Neural progenitor cell (in vitro differentiated cells): Measurements from ENCODE around the gene NKD2. TPM values are rescaled to one million over a fixed set of nuclear protein-coding genes. Genes with fewer than 3 reads are reported as not detected.
"Not testable (repeated sequence)": the region's sequence is repeated elsewhere in the genome, so short reads cannot be mapped to it uniquely, and the experiment has no call there.

Source experiments
- DNase-seq: peaks from one replicate; pipeline ENCODE4 v3.0.0-alpha.2; 2016; ENCODE audit warnings: low spot score
- H2AFZ ChIP-seq: fragments of 200-600 bp; sonication (generic); replicated peaks from 2 replicates; pipeline ENCODE4 v1.6.1; 2016; ENCODE audit warnings: antibody characterized with exemption
- H3F3A ChIP-seq: fragments of 200-600 bp; sonication (generic); 2 replicates; pipeline ENCODE4 v1.6.1; 2016; ENCODE audit warnings: antibody characterized with exemption, low read depth
- H3K27ac ChIP-seq: fragments of 200-600 bp; sonication (generic); 2 replicates; pipeline ENCODE4 v1.5.1; 2016; ENCODE audit warnings: mild to moderate bottlenecking
- H3K27me3 ChIP-seq: fragments of 200-600 bp; sonication (generic); 2 replicates; pipeline ENCODE4 v1.6.1; 2016; ENCODE audit warnings: mild to moderate bottlenecking, moderate library complexity
- H3K36me3 ChIP-seq: fragments of 200-600 bp; sonication (generic); 2 replicates; pipeline ENCODE4 v1.5.1; 2016
- H3K4me1 ChIP-seq: fragments of 200-600 bp; sonication (generic); 2 replicates; pipeline ENCODE4 v1.6.1; 2016; ENCODE audit warnings: mixed run types
- H3K4me2 ChIP-seq: fragments of 200-600 bp; sonication (generic); 2 replicates; pipeline ENCODE4 v1.6.1; 2016
- H3K4me3 ChIP-seq: fragments of 200-600 bp; sonication (generic); 2 replicates; pipeline ENCODE4 v1.5.1; 2016
- H3K79me2 ChIP-seq: fragments of 200-600 bp; sonication (generic); 2 replicates; pipeline ENCODE4 v1.6.1; 2016; ENCODE audit warnings: low read depth
- H3K9ac ChIP-seq: fragments of 200-600 bp; sonication (generic); 2 replicates; pipeline ENCODE4 v1.6.1; 2016
- H3K9me3 ChIP-seq: fragments of 200-600 bp; sonication (generic); 2 replicates; pipeline ENCODE4 v1.5.1; 2016; ENCODE audit warnings: low read depth
- H4K20me1 ChIP-seq: fragments of 200-600 bp; sonication (generic); 2 replicates; pipeline ENCODE4 v1.6.1; 2016; ENCODE audit warnings: low read depth
- H3K27ac Mint-ChIP-seq: 3 replicates; pipeline ENCODE4 v1.8.0; 2021; ENCODE audit warnings: mixed read lengths
- H3K27me3 Mint-ChIP-seq: 2 replicates; pipeline ENCODE4 v1.8.0; 2022; ENCODE audit warnings: low read depth, mild to moderate bottlenecking, inconsistent platforms, moderate library complexity, mixed read lengths; ENCODE audit not compliant: insufficient read depth
- H3K36me3 Mint-ChIP-seq: 3 replicates; pipeline ENCODE4 v1.8.0; 2021; ENCODE audit warnings: mixed read lengths
- H3K4me1 Mint-ChIP-seq: 3 replicates; pipeline ENCODE4 v1.8.0; 2021; ENCODE audit warnings: mixed read lengths
- H3K4me3 Mint-ChIP-seq: 3 replicates; pipeline ENCODE4 v1.8.0; 2021; ENCODE audit warnings: mild to moderate bottlenecking, moderate library complexity, mixed read lengths
- H3K9me3 Mint-ChIP-seq: 3 replicates; pipeline ENCODE4 v1.8.0; 2020; ENCODE audit warnings: mixed read lengths
- CTCF ChIP-seq: fragments of 200-600 bp; sonication (generic); IDR thresholded peaks from 2 replicates; pipeline ENCODE4 v1.5.1; 2017; ENCODE audit warnings: antibody characterized with exemption, mild to moderate bottlenecking
- EZH2 ChIP-seq: fragments of 200-600 bp; sonication (generic); IDR thresholded peaks from 2 replicates; pipeline ENCODE4 v1.6.1; 2017; ENCODE audit warnings: antibody characterized with exemption, mild to moderate bottlenecking, moderate library complexity
- EZH2phosphoT487 ChIP-seq: fragments of 200-600 bp; sonication (generic); IDR thresholded peaks from 2 replicates; pipeline ENCODE4 v1.6.1; 2017; ENCODE audit warnings: antibody characterized with exemption
- total RNA-seq: library from RNA; depleted of rRNA; stranded (reverse); fragments of >200 nt; gene quantifications from 2 replicates; pipeline ENCODE4 v1.2.3, GENCODE V29; 2015; ENCODE audit warnings: low replicate concordance

NKD2 gene
- total RNA-seq, 1 donor from 2014 or later: 1.3 TPM

DNA sequence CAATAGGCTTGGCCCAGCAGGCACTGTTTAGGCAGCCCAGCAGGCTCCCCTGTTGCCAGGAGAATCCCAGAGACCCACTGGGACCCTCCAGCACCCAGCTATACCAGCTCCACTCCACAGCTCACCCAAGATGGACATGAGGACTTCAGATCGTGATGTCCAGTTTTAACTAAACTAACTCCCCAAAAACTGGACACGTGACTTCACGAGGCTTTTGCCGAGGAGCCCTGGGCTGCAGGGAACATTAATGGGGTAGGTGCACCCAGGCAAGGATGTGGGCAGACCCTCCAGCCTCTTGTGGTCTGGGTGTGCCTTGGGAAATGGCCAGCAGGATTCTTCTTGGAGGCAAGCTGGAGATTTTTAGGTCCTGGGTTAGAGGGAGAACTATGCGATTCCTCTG lies 8.9 kb upstream of the NKD2 start:
- H3K27me3 Mint-ChIP-seq: peaks cover 11% of the 10 kb centered on the region
- Histone ChIP-seq H3K27me3 (peaks cover 38% of the 10 kb centered on the region), H3K79me2 (no peaks in the 10 kb centered on the region), H3K27ac (no peak overlapping the region), H4K20me1 (no peaks in the 10 kb centered on the region), H3F3A (no peaks in the 10 kb centered on the region), H3K36me3 (no peaks in the 10 kb centered on the region), H3K4me3 (no peak overlapping the region), H3K9me3 (no peaks in the 10 kb centered on the region), H3K4me2 (no peak overlapping the region), H3K4me1 (no peaks in the 10 kb centered on the region), H3K9ac (no peak overlapping the region), H2AFZ (no peak overlapping the region)
- TF ChIP-seq CTCF (no peak), EZH2phosphoT487 (no peak), EZH2 (no peak)
- H3K36me3 Mint-ChIP-seq: no peaks in the 10 kb centered on the region
- no peak overlapping the region for H3K4me3 Mint-ChIP-seq
- DNase-seq: no peak
- H3K9me3 Mint-ChIP-seq: no peaks in the 10 kb centered on the region
- peaks cover 26% of the 10 kb centered on the region for H3K4me1 Mint-ChIP-seq
- H3K27ac Mint-ChIP-seq: no peak overlapping the region

DNA sequence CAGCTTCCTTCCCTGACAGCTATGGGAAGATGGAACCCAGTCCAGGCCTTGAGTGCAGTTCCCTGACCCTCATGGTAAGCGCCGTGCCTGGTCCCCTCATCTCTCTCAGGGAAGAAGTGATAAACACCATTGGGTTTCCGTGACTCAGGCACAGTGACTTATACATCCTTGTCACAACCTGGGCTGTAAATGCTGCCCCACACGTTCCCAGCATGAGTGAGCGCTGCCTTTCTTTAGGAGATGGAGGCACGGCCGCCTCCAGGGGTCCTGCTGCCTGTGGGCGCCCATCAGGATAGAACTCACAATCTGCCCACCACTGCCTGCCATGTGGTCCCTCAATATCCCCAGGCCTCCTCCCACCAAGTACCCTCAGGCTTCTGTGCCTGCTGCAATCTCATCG lies 8.3 kb upstream of the NKD2 start:
- Mint-ChIP-seq H3K36me3 (no peaks in the 10 kb centered on the region), H3K4me1 (peaks cover 26% of the 10 kb centered on the region), H3K4me3 (no peak overlapping the region), H3K27me3 (peaks cover 11% of the 10 kb centered on the region), H3K27ac (no peak overlapping the region), H3K9me3 (no peaks in the 10 kb centered on the region)
- Histone ChIP-seq H3F3A (no peaks in the 10 kb centered on the region), H3K27me3 (peaks cover 44% of the 10 kb centered on the region), H3K79me2 (no peaks in the 10 kb centered on the region), H3K4me2 (no peak overlapping the region), H2AFZ (no peak overlapping the region), H3K9me3 (no peaks in the 10 kb centered on the region), H3K4me3 (no peak overlapping the region), H3K4me1 (no peaks in the 10 kb centered on the region), H3K27ac (no peak overlapping the region), H3K36me3 (no peaks in the 10 kb centered on the region), H3K9ac (no peak overlapping the region), H4K20me1 (no peaks in the 10 kb centered on the region)
- DNase-seq: no peak
- TF ChIP-seq EZH2phosphoT487: no peak
- TF ChIP-seq CTCF: no peak
- TF ChIP-seq EZH2: no peak

DNA sequence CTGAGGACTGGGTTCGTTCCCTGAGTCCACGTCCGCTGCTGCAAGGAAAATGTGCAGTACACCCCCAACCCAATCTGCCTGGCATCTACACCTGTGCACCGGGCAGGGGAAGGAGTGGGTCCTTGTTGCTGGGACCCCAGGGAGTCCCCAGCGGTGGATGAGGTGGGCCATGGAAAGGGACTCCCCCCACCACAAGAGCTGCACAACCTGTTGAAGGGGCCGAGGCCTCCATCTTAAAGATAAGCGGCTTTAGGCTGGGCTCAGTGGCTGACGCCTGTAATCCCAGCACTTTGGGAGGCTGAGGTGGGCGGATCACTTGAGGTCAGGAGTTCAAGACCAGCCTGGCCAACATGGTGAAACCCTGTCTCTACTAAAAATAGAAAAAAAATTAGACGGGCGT lies 7.8 kb upstream of the NKD2 start:
- H3K27ac ChIP-seq, H3K27ac Mint-ChIP-seq, H3F3A ChIP-seq, H3K36me3 Mint-ChIP-seq, H2AFZ ChIP-seq, H3K9me3 Mint-ChIP-seq, H3K4me2 ChIP-seq, H4K20me1 ChIP-seq, H3K4me3 ChIP-seq, H3K9ac ChIP-seq, H3K36me3 ChIP-seq, H3K9me3 ChIP-seq, H3K4me3 Mint-ChIP-seq, DNase-seq, H3K4me1 ChIP-seq, H3K79me2 ChIP-seq: not testable (repeated sequence)
- peaks cover 28% of the 10 kb centered on the region for H3K4me1 Mint-ChIP-seq
- H3K27me3 Mint-ChIP-seq: peaks cover 14% of the 10 kb centered on the region
- H3K27me3 ChIP-seq: peaks cover 49% of the 10 kb centered on the region

GRCh38 chr5:1001406-1002270 lies 7.0 kb upstream of the NKD2 start:
- Histone ChIP-seq H3K79me2 (no peaks in the 10 kb centered on the region), H3K27me3 (peaks cover 57% of the 10 kb centered on the region), H3K9me3 (no peaks in the 10 kb centered on the region), H4K20me1 (no peaks in the 10 kb centered on the region), H3K4me2 (no peak overlapping the region), H3K4me3 (no peak overlapping the region), H2AFZ (no peak overlapping the region), H3K27ac (no peak overlapping the region), H3K9ac (no peak overlapping the region), H3K36me3 (no peaks in the 10 kb centered on the region), H3F3A (no peaks in the 10 kb centered on the region), H3K4me1 (no peaks in the 10 kb centered on the region)
- Mint-ChIP-seq H3K4me1 (peaks cover 26% of the 10 kb centered on the region), H3K4me3 (peak overlapping the region; percentile 18), H3K36me3 (no peaks in the 10 kb centered on the region), H3K27me3 (peaks cover 16% of the 10 kb centered on the region), H3K9me3 (no peaks in the 10 kb centered on the region), H3K27ac (peak overlapping the region; percentile 17)
- no peak for TF ChIP-seq EZH2phosphoT487
- no peak for TF ChIP-seq EZH2
- no peak for TF ChIP-seq CTCF
- no peak for DNase-seq
